GM19324 (cell line): ENCODE results near the gene SIPA1L2.

ENCODE experiments used
- ATAC-seq: cut with Tn5 transposase; IDR thresholded peaks from one replicate; pipeline ENCODE4 v1.9.1; 2021; ENCODE audit warnings: mild to moderate bottlenecking, moderate library complexity; ENCODE audit not compliant: unreplicated experiment, low FRiP score

The SIPA1L2 gene

GRCh38 chr1:232650845-232651244 lies 20.9 kb upstream of the SIPA1L2 start:
- no peak for ATAC-seq

GRCh38 chr1:232650418-232650817 lies 20.5 kb upstream of the SIPA1L2 start:
- no peak for ATAC-seq

GRCh38 chr1:232648316-232648715 lies 18.4 kb upstream of the SIPA1L2 start:
- no peak for ATAC-seq

GRCh38 chr1:232644209-232644608 lies 14.3 kb upstream of the SIPA1L2 start:
- ATAC-seq: no peak

GRCh38 chr1:232643251-232643650 lies 13.3 kb upstream of the SIPA1L2 start:
- ATAC-seq: no peak

- ATAC-seq: no peak
These were observed 11.6 kb upstream of the SIPA1L2 start for GRCh38 chr1:232641507-232641906.

GRCh38 chr1:232636799-232637198 lies 6.9 kb upstream of the SIPA1L2 start:
- no peak for ATAC-seq

GRCh38 chr1:232635778-232636356 lies 5.9 kb upstream of the SIPA1L2 start:
- no peak for ATAC-seq

- ATAC-seq: no peak
These were observed 5.3 kb upstream of the SIPA1L2 start for GRCh38 chr1:232635279-232635678.

- no peak for ATAC-seq
These were observed 4.2 kb upstream of the SIPA1L2 start for GRCh38 chr1:232634096-232634495.

- no peak for ATAC-seq
These were observed 912 bp upstream of the SIPA1L2 start for GRCh38 chr1:232630894-232631195.

- ATAC-seq: peak; percentile 64
These were observed 485 bp downstream of the SIPA1L2 start for GRCh38 chr1:232629250-232630046.

- no peak for ATAC-seq
These were observed 1.3 kb downstream of the SIPA1L2 start for GRCh38 chr1:232628335-232629249.

GRCh38 chr1:232627645-232628334 lies 2.1 kb downstream of the SIPA1L2 start:
- ATAC-seq: no peak

GRCh38 chr1:232627171-232627570 lies 2.8 kb downstream of the SIPA1L2 start:
- no peak for ATAC-seq

GRCh38 chr1:232626452-232626851 lies 3.5 kb downstream of the SIPA1L2 start:
- ATAC-seq: no peak

- no peak for ATAC-seq
These were observed 4.5 kb downstream of the SIPA1L2 start for GRCh38 chr1:232625319-232625868.

GRCh38 chr1:232624546-232625281 lies 5.2 kb downstream of the SIPA1L2 start:
- no peak for ATAC-seq

- ATAC-seq: no peak
These were observed 7.0 kb downstream of the SIPA1L2 start for GRCh38 chr1:232622981-232623380.

GRCh38 chr1:232622378-232622777 lies 7.6 kb downstream of the SIPA1L2 start:
- ATAC-seq: no peak
